GM21423 (cell line): ENCODE data around the gene MYO1E.
A peak's percentile ranks its signal among the peaks of the same experiment; 100 is the strongest.
"Not testable (repeated sequence)": the region's sequence is repeated elsewhere in the genome, so short reads cannot be mapped to it uniquely, and the experiment has no call there.

Experiments used
- ATAC-seq: cut with Tn5 transposase; IDR thresholded peaks from one replicate; pipeline ENCODE4 v1.9.1; 2021; ENCODE audit warnings: mild to moderate bottlenecking, moderate library complexity; ENCODE audit not compliant: unreplicated experiment

The MYO1E gene

GRCh38 chr15:59352683-59353082 lies 20.0 kb downstream of the MYO1E start:
- no peak for ATAC-seq

DNA sequence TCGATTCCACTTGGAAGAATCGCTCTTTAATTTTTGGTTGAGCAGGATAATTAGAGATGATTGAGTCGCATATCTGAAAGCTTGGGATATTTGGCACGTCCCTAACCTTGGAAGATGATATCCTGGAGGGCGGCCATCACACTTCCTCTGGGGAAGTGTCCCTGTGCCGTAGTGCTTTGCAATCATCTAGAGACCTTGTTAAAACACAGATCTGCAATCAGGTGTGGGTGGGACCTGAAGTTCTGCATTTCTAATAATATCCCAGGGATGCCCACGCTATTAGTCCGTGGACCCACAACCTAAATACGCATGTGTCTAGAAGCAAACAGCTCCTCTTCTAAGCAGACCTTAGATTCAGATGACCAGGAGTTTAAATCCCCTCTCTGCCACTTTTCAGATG lies 20.5 kb downstream of the MYO1E start:
- ATAC-seq = no peak

- ATAC-seq = no peak
These were observed 22.3 kb downstream of the MYO1E start for GRCh38 chr15:59350421-59350732.

- ATAC-seq = peak; percentile 46
These were observed 22.8 kb downstream of the MYO1E start for GRCh38 chr15:59349680-59350420.

GRCh38 chr15:59347915-59348314 lies 24.8 kb downstream of the MYO1E start:
- ATAC-seq = no peak

DNA sequence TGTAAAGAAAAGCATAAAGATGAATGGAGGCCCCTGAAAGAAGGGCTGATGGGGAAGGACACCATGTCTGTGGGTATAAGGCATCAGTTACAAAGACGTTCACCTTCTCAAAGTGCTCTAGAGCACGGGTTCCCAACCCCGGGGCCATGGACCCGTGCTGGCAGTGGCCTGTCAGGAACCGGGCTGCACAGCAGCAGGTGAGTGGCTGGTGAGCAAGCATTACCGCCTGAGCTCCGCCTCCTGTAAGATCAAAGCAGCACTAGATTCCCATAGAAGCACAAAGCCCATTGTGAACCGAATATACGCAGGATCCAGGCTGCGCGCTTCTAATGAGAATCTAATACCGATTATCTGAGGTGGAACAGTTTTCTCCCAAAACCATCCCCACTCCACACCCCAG lies 25.7 kb downstream of the MYO1E start:
- ATAC-seq = no peak

GRCh38 chr15:59345326-59345725 lies 27.3 kb downstream of the MYO1E start:
- ATAC-seq = no peak

- no peak for ATAC-seq
These were observed 28.4 kb downstream of the MYO1E start for GRCh38 chr15:59344311-59344710.

GRCh38 chr15:59340325-59340724 lies 32.3 kb downstream of the MYO1E start:
- no peak for ATAC-seq

DNA sequence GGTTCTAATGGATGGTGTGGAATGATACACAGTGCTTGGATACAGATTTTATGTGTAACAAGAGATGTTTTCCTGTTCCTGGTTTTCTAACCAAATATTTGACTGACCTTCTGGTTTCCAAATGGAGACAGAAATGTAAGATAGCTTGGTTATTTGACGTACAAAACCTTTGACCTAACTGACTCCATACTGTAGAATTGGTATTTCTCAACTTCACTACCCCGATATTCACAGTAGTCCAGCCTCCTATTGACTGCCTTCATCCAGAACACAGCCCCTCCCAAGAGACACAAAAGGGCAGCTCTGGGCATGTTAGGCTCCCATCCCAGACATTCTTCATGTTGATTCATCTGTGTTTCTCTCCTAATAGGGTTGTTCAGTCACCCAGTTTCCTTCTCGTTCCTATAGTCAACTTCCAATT lies 33.4 kb downstream of the MYO1E start:
- no peak for ATAC-seq

GRCh38 chr15:59338414-59338813 lies 34.3 kb downstream of the MYO1E start:
- ATAC-seq = no peak

- not testable (repeated sequence) for ATAC-seq
These were observed 35.9 kb downstream of the MYO1E start for GRCh38 chr15:59336725-59337124.

DNA sequence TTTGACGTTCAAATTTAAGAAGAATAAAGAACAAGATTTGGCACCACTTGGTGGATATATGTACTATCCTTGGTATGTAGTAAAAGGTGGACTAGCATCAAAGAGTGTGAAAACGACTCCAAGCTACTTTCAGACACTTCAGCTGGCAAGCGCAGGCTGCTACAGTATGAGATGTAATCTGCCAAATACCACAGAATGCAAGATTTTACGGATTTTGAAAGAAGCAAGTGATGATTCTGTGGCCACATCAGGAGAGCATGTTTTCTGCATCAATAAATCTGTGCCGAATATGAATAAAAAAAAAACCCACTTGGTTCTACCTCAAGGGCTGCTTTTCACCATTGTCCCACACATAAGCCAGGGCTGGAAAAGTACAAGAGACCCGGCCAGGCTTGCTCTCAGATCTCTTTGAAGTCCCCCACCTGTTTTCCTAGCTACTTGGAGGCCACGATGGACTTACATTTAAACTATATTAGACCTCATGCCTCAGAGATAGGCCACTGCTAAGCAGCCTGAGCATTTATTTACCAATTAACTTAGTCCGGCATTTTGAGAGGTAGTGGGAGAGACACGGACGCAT lies 37.4 kb downstream of the MYO1E start:
- ATAC-seq = no peak

DNA sequence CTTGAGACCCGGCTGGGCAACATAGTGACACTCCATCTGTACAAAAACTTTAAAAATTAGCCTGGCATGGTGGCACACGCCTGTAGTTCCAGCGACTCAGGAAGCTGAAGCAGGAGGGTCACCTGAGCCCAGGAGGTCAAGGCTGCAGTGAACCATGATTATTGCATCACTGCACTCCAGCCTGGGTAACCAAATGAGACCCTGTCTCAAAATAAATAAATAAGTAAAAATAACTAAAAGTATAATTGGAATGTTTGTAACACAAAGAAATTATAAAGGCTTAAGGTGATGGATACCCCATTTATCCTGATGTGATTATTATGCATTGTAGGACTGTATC lies 38.6 kb downstream of the MYO1E start:
- ATAC-seq = no peak

GRCh38 chr15:59333401-59334075 lies 39.1 kb downstream of the MYO1E start:
- ATAC-seq = no peak

- no peak for ATAC-seq
These were observed 40.7 kb downstream of the MYO1E start for GRCh38 chr15:59332009-59332408.

GRCh38 chr15:59330649-59331048 lies 42.0 kb downstream of the MYO1E start:
- no peak for ATAC-seq

DNA sequence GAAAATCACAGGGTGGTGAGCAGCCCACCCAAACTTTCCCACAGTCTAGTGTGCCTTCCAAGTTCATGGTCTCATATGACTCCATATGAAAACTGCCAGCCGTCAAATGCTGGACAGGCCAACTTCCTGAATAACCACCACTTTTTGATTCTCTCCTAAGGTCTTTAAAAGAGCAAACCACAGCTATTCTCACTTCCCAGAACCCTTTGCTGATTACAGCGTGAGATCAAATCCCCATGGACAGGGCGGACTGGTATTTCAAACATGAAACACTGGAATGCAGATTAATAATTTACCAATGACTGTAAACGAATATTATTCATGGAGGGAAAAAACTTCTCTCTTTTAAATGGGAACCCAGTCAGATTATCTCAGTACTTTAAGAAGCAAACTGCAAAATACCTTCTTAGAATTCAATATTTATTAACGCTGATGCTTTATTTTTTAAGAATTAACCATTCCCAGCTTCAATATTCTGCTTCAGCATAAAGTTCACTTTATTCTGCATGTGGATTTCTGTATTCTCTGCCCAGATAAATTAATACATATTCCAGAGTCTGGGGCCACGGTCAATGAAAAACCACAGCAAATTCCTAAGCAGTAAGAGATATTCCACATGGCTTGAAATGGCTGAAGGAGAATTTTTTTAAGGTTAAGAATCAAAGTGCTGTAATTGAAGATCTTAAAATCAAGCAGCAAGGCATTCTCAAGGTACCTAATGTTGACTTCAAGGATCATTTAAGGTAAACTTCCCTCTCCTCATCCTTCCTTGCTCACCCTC lies 42.9 kb downstream of the MYO1E start:
- ATAC-seq = no peak

- ATAC-seq = no peak
These were observed 43.6 kb downstream of the MYO1E start for GRCh38 chr15:59329091-59329490.

DNA sequence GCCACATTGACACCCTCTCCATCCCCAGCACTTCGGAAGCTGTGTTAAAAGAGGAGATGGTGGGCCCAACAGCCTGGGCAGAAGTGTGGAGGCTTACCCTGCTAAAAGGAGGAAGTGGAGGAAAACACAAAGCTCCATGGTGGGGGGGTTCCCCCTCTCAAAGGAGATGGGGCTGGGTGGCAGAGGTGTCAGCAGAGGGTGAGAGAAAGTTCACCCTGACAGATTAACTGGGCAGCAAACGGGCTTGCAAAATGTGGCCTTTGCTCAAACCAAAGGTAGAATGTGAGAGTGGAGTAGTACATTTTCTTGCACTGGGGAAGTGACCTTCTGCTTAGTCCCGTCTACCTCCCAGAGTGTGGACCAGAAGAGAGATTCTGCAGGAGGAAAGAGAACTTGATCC lies 44.7 kb downstream of the MYO1E start:
- ATAC-seq = peak; percentile 74

DNA sequence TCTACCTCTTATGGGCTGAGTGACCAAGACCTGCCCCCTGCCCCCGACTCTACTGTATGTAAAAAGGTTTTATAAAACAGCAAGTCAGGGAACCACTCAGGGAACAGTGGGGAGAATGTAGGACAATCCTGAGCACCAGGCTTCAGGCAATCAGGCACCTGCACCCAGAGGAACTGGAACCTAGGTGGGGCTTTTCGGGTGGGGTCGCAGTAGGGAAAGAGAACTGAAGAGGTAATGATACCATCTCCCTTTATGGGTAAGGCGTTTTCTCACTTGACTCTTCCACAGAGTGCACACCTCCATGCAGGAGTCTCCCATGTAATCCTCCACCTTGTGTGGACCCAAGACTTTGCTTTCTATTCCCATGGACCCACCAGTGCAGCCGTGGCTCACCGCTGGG lies 45.8 kb downstream of the MYO1E start:
- ATAC-seq = no peak
